ENCODE results near the gene RAB38.

RAB38 gene

DNA sequence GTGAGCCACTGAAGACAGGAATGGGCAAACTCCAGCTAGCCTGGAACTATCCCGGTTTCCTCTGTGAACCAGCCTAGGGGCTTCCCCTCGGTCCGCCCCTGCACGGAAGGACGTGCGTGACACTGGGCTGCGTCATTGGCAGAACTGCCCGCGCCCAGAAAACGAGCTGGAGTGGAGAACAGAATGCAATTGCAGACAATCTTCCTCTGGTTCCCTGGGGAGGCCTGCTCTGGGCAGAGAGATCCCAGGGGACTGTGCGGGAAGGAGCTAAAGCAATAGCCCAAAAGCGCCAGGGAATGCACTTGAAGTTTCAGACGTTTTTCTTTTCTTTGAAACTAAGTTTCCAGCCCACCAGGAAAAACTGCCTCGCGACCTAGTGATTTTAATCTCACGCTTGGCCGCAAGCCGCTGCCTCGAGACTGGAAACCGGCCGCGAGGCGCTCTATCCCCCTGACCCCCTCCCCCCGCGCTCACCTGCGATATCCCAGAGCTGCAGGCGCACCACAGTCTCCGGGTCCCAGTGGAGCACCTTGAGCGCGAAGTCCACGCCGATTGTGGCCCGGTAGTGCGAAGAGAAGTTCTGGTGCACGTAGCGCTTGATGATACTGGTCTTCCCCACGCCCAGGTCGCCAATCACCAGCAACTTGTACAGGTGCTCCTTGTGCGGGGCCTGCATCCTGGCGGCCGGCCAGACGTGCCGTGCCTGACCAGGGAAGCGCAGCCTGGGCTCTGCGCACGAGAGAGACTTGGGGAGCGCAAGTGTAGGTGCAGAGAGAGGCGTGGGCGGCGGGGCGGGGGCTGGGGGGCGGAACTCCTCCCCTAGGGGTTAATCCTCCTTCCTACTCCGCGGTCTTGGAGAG is at the start of gene RAB38:
Gene RAB38, minus strand, starts transcription at position 735 of the 860 bp plus-strand sequence. Its CDS starts 59 bp downstream, at position 676.
- Histone ChIP-seq H3K9ac (ENCODE audit: low read length) (peak within 1 kb of the TSS; percentile 31), H3K4me3 (ENCODE audit: low read depth in 1 of 2, low read length in 2 of 2) (peak within 1 kb of the TSS; percentile 63 to 71), H3K9me3 (ENCODE audit: low read length) (no peaks in the 10 kb centered on the region), H3K4me1 (ENCODE audit: insufficient read depth, low read length) (peaks cover 47% of the 10 kb centered on the region), H3K27me3 (ENCODE audit: control insufficient read depth in 1 of 2, insufficient read depth in 2 of 2, low read length in 2 of 2) (no peaks in the 10 kb centered on the region), H3K27ac (ENCODE audit: low read depth, low read length) (peak within 1 kb of the TSS; percentile 77), H3K36me3 (ENCODE audit: insufficient read depth, low read length) (no peaks in the 10 kb centered on the region)

- Histone ChIP-seq H3K9ac (ENCODE audit: low read length) (no peak overlapping the region), H3K9me3 (ENCODE audit: low read length) (no peaks in the 10 kb centered on the region), H3K4me3 (ENCODE audit: low read depth in 1 of 2, low read length in 2 of 2) (no peak overlapping the region), H3K27me3 (ENCODE audit: control insufficient read depth in 1 of 2, insufficient read depth in 2 of 2, low read length in 2 of 2) (no peaks in the 10 kb centered on the region), H3K36me3 (ENCODE audit: insufficient read depth, low read length) (no peaks in the 10 kb centered on the region), H3K4me1 (ENCODE audit: insufficient read depth, low read length) (no peaks in the 10 kb centered on the region), H3K27ac (ENCODE audit: low read depth, low read length) (no peak overlapping the region)
Observed at GRCh38 chr11:88213406-88213805, 38.2 kb upstream of the RAB38 start.

- H3K4me3 ChIP-seq (ENCODE audit: low read depth in 1 of 2, low read length in 2 of 2) = no peak overlapping the region
- no peaks in the 10 kb centered on the region for H3K4me1 ChIP-seq (ENCODE audit: insufficient read depth, low read length)
- H3K36me3 ChIP-seq (ENCODE audit: insufficient read depth, low read length) = no peaks in the 10 kb centered on the region
- H3K9ac ChIP-seq (ENCODE audit: low read length) = no peak overlapping the region
- no peaks in the 10 kb centered on the region for H3K9me3 ChIP-seq (ENCODE audit: low read length)
- no peak overlapping the region for H3K27ac ChIP-seq (ENCODE audit: low read depth, low read length)
- H3K27me3 ChIP-seq (ENCODE audit: control insufficient read depth in 1 of 2, insufficient read depth in 2 of 2, low read length in 2 of 2) = no peaks in the 10 kb centered on the region
Observed at GRCh38 chr11:88212300-88212699, 37.1 kb upstream of the RAB38 start.

- H3K36me3 ChIP-seq (ENCODE audit: insufficient read depth, low read length) = no peaks in the 10 kb centered on the region
- no peak overlapping the region for H3K27ac ChIP-seq (ENCODE audit: low read depth, low read length)
- H3K9ac ChIP-seq (ENCODE audit: low read length) = no peak overlapping the region
- H3K4me1 ChIP-seq (ENCODE audit: insufficient read depth, low read length) = peaks cover 7% of the 10 kb centered on the region
- no peak overlapping the region for H3K4me3 ChIP-seq (ENCODE audit: low read depth in 1 of 2, low read length in 2 of 2)
- no peaks in the 10 kb centered on the region for H3K9me3 ChIP-seq (ENCODE audit: low read length)
- H3K27me3 ChIP-seq (ENCODE audit: control insufficient read depth in 1 of 2, insufficient read depth in 2 of 2, low read length in 2 of 2) = no peaks in the 10 kb centered on the region
Observed at GRCh38 chr11:88208745-88209144, 33.5 kb upstream of the RAB38 start.

DNA sequence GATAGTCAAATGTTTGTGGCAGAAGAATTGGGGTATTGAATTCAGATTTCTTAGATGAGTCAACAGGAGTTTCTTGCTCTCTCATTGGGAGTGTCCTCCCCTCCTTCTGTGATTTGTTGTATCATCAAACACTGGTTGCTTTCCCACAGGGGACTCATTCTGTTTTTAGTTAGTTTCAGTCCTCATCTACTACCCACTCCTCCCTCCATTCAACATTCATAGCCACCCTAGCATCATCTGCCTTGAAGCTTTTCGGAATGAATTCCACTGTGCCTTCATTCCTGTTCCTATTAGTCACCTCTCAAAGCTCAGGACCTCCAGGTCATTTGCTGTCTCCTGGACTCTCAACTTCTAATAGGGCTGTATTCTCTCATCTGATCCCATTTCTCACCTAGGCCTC is 31.5 kb upstream of the RAB38 start:
- H3K9ac ChIP-seq (ENCODE audit: low read length) = no peak overlapping the region
- peaks cover 7% of the 10 kb centered on the region for H3K4me1 ChIP-seq (ENCODE audit: insufficient read depth, low read length)
- no peaks in the 10 kb centered on the region for H3K27me3 ChIP-seq (ENCODE audit: control insufficient read depth in 1 of 2, insufficient read depth in 2 of 2, low read length in 2 of 2)
- no peak overlapping the region for H3K27ac ChIP-seq (ENCODE audit: low read depth, low read length)
- no peaks in the 10 kb centered on the region for H3K9me3 ChIP-seq (ENCODE audit: low read length)
- H3K36me3 ChIP-seq (ENCODE audit: insufficient read depth, low read length) = no peaks in the 10 kb centered on the region
- H3K4me3 ChIP-seq (ENCODE audit: low read depth in 1 of 2, low read length in 2 of 2) = no peak overlapping the region

GRCh38 chr11:88204353-88204752 is 29.1 kb upstream of the RAB38 start:
- Histone ChIP-seq H3K9ac (ENCODE audit: low read length) (no peak overlapping the region), H3K27me3 (ENCODE audit: control insufficient read depth in 1 of 2, insufficient read depth in 2 of 2, low read length in 2 of 2) (no peaks in the 10 kb centered on the region), H3K4me1 (ENCODE audit: insufficient read depth, low read length) (peaks cover 7% of the 10 kb centered on the region), H3K4me3 (ENCODE audit: low read depth in 1 of 2, low read length in 2 of 2) (no peak overlapping the region), H3K27ac (ENCODE audit: low read depth, low read length) (no peak overlapping the region), H3K9me3 (ENCODE audit: low read length) (no peaks in the 10 kb centered on the region), H3K36me3 (ENCODE audit: insufficient read depth, low read length) (no peaks in the 10 kb centered on the region)

DNA sequence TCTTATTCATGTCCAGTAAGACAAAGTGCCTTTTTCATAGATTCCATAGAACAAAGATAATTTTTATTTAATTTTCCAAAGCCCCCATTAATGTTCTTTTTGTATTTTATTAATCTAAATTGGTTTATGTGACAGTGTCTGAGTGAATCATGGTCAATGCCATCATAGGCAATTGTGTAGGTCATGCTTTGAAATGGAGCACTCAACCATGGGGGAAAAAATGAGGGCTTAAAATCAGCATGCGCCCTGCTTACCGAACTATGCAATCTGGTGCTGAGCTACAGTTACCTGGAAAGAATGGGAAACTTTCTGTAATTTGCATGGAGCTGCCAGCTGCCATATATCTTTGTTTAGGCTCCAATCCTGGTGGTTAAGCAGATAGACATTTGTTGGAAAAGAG is 28.4 kb upstream of the RAB38 start:
- no peak overlapping the region for H3K4me3 ChIP-seq (ENCODE audit: low read depth in 1 of 2, low read length in 2 of 2)

GRCh38 chr11:88202498-88202897 is 27.3 kb upstream of the RAB38 start:
- Histone ChIP-seq H3K4me3 (ENCODE audit: low read depth in 1 of 2, low read length in 2 of 2) (no peak overlapping the region), H3K36me3 (ENCODE audit: insufficient read depth, low read length) (no peaks in the 10 kb centered on the region), H3K27ac (ENCODE audit: low read depth, low read length) (no peak overlapping the region), H3K4me1 (ENCODE audit: insufficient read depth, low read length) (peaks cover 7% of the 10 kb centered on the region), H3K9ac (ENCODE audit: low read length) (no peak overlapping the region), H3K27me3 (ENCODE audit: control insufficient read depth in 1 of 2, insufficient read depth in 2 of 2, low read length in 2 of 2) (no peaks in the 10 kb centered on the region), H3K9me3 (ENCODE audit: low read length) (no peaks in the 10 kb centered on the region)

More for the DNA sequence above, 28.4 kb upstream of the RAB38 start:
- Histone ChIP-seq H3K27me3 (ENCODE audit: control insufficient read depth in 1 of 2, insufficient read depth in 2 of 2, low read length in 2 of 2) (no peaks in the 10 kb centered on the region), H3K4me1 (ENCODE audit: insufficient read depth, low read length) (peaks cover 7% of the 10 kb centered on the region), H3K9ac (ENCODE audit: low read length) (no peak overlapping the region), H3K9me3 (ENCODE audit: low read length) (no peaks in the 10 kb centered on the region), H3K27ac (ENCODE audit: low read depth, low read length) (no peak overlapping the region), H3K36me3 (ENCODE audit: insufficient read depth, low read length) (no peaks in the 10 kb centered on the region)

- H3K36me3 ChIP-seq (ENCODE audit: insufficient read depth, low read length) = no peaks in the 10 kb centered on the region
- H3K27ac ChIP-seq (ENCODE audit: low read depth, low read length) = no peak overlapping the region
- H3K4me1 ChIP-seq (ENCODE audit: insufficient read depth, low read length) = no peaks in the 10 kb centered on the region
- H3K9me3 ChIP-seq (ENCODE audit: low read length) = no peaks in the 10 kb centered on the region
- no peak overlapping the region for H3K9ac ChIP-seq (ENCODE audit: low read length)
- H3K4me3 ChIP-seq (ENCODE audit: low read depth in 1 of 2, low read length in 2 of 2) = no peak overlapping the region
- no peaks in the 10 kb centered on the region for H3K27me3 ChIP-seq (ENCODE audit: control insufficient read depth in 1 of 2, insufficient read depth in 2 of 2, low read length in 2 of 2)
Observed at GRCh38 chr11:88196393-88196792, 21.1 kb upstream of the RAB38 start.

DNA sequence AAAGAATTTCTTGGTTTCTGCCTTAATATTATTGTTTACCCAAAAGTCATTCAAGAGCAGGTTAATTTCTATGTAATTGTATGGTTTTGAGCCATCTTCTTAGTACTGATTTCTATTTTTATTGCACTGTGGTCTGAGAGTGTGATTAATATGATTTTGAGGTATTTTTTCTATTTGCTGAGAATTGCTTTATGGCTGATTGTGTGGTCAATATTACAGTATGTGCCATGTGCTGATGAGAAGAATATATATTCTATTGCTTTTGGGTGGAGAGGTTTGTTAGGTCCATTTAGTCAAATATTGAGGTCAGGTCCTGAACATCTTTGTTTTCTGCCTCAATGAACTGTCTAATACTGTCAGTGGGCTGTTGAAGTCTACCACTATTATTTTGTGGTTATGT is 20.7 kb upstream of the RAB38 start:
- Histone ChIP-seq H3K9me3 (ENCODE audit: low read length) (no peaks in the 10 kb centered on the region), H3K4me3 (ENCODE audit: low read depth in 1 of 2, low read length in 2 of 2) (no peak overlapping the region), H3K36me3 (ENCODE audit: insufficient read depth, low read length) (no peaks in the 10 kb centered on the region), H3K9ac (ENCODE audit: low read length) (no peak overlapping the region), H3K4me1 (ENCODE audit: insufficient read depth, low read length) (no peaks in the 10 kb centered on the region), H3K27ac (ENCODE audit: low read depth, low read length) (no peak overlapping the region), H3K27me3 (ENCODE audit: control insufficient read depth in 1 of 2, insufficient read depth in 2 of 2, low read length in 2 of 2) (no peaks in the 10 kb centered on the region)

- Histone ChIP-seq H3K36me3 (ENCODE audit: insufficient read depth, low read length) (no peaks in the 10 kb centered on the region), H3K9me3 (ENCODE audit: low read length) (no peaks in the 10 kb centered on the region), H3K4me3 (ENCODE audit: low read depth in 1 of 2, low read length in 2 of 2) (no peak overlapping the region), H3K27ac (ENCODE audit: low read depth, low read length) (no peak overlapping the region), H3K27me3 (ENCODE audit: control insufficient read depth in 1 of 2, insufficient read depth in 2 of 2, low read length in 2 of 2) (no peaks in the 10 kb centered on the region), H3K4me1 (ENCODE audit: insufficient read depth, low read length) (no peaks in the 10 kb centered on the region), H3K9ac (ENCODE audit: low read length) (no peak overlapping the region)
Observed at GRCh38 chr11:88194990-88195389, 19.7 kb upstream of the RAB38 start.

- H3K9me3 ChIP-seq (ENCODE audit: low read length) = no peaks in the 10 kb centered on the region
- no peak overlapping the region for H3K4me3 ChIP-seq (ENCODE audit: low read depth in 1 of 2, low read length in 2 of 2)
- no peak overlapping the region for H3K27ac ChIP-seq (ENCODE audit: low read depth, low read length)
- H3K36me3 ChIP-seq (ENCODE audit: insufficient read depth, low read length) = no peaks in the 10 kb centered on the region
- H3K9ac ChIP-seq (ENCODE audit: low read length) = no peak overlapping the region
- H3K27me3 ChIP-seq (ENCODE audit: control insufficient read depth in 1 of 2, insufficient read depth in 2 of 2, low read length in 2 of 2) = no peaks in the 10 kb centered on the region
- H3K4me1 ChIP-seq (ENCODE audit: insufficient read depth, low read length) = no peaks in the 10 kb centered on the region
Observed at GRCh38 chr11:88193278-88193677, 18.0 kb upstream of the RAB38 start.

Measured in muscle layer of colon (tissue), 2 donors.